Pancreas (tissue), 10 donors: ENCODE results near the gene POLR2F. TPM values are rescaled to one million over a fixed set of nuclear protein-coding genes. Genes with fewer than 3 reads are reported as not detected.

Source experiments
- ATAC-seq, 4 donors: fragments of 200-7000 bp; cut with Tn5 transposase; one replicate each; pipeline versions ENCODE4 v1.8.0 to v1.9.1; 2020; ENCODE audit warnings: mild to moderate bottlenecking in 4 of 4, moderate library complexity in 4 of 4
- DNase-seq, 6 donors: peaks; one replicate each; pipeline ENCODE4 v3.0.0-alpha.2; 2020
- FAIRE-seq: peaks from 2 replicates; lab custom pipeline; 2012; peaks lifted over from hg19 to GRCh38; lab: Jason Lieb, UNC
- H3K27ac ChIP-seq, 4 donors: fragments of 200-600 bp; sonication (generic); 1 replicate in 3 of 4; 2 replicates in 1 of 4; pipeline versions ENCODE4 v1.5.0 to v1.8.0; 2020
- H3K27me3 ChIP-seq, 4 donors: fragments of 200-600 bp; one replicate each; pipeline ENCODE4 v1.8.0; 2021
- H3K36me3 ChIP-seq, 3 donors: fragments of 200-600 bp; sonication (generic) in 1 of 3; one replicate each; pipeline versions ENCODE4 v1.5.0 to v1.8.0; 2020 to 2021
- H3K4me1 ChIP-seq, 3 donors: fragments of 200-600 bp; one replicate each; pipeline ENCODE4 v1.8.0; 2021
- H3K4me3 ChIP-seq, 4 donors: fragments of 200-600 bp; sonication (generic) in 2 of 4; one replicate each; pipeline versions ENCODE4 v1.5.0 to v1.8.0; 2020 to 2021
- H3K9me3 ChIP-seq, 4 donors: fragments of 200-600 bp; one replicate each; pipeline ENCODE4 v1.8.0; 2021
- CTCF ChIP-seq, 4 donors: fragments of 200-600 bp; sonication (generic) in 3 of 4; IDR thresholded peaks; one replicate each; pipeline versions ENCODE4 v1.5.0 to v1.8.0; 2021; ENCODE audit warnings: antibody characterized with exemption in 4 of 4
- WGBS, 2 donors: extraction: QIAGEN DNeasy Blood & Tissue Kit; methylation state at CpG; one replicate each; pipeline ENCODE4 v1.1.7; 2013; 5-methylcytosine and 5-hydroxymethylcytosine counted together
- intact Hi-C, 3 donors: fragments of 100-400 bp; cut with DNase I; formaldehyde crosslinking; loops; one replicate each; pipeline versions ENCODE4 v1.11.1 to v1.14.2; 2022
- polyA plus RNA-seq, 2 donors: library from polyadenylated mRNA; stranded (reverse); fragments of 200-250 nt; gene quantifications; one replicate each; pipeline ENCODE4 v1.2.3, GENCODE V29; 2013
- total RNA-seq, 6 donors: library from RNA; stranded (reverse); fragmentation: NEBNext Ultra II Directional in 4 of 6; extraction: Animal tissue kit (Norgen Biotek cat#: 25700) in 4 of 6; gene quantifications; one replicate each; pipeline versions ENCODE4 v1.2.1 to v1.2.4, GENCODE V29; 2021 to 2023
- donor health status: healthy with polysubstance abuse.
- donor health status: DM: no; HTN: no; CAD: no; lungs with moderate emphysema.
- donor health status: DM: no; HTN: no; CAD: no.
- donor health status: control.
- donor health status: control.
- donor health status: Bipolar disorder and iron deficiency.
- donor health status: DM: yes; HTN: yes; CAD: no.
- donor health status: DM: no; HTN: no; CAD: no.
- donor health status: DM: no; HTN: no; CAD: no.
- donor health status: DM: yes; HTN: yes; CAD: no.

The POLR2F gene
- total RNA-seq (10 to 100 TPM; 21.2 to 32.5 (median 27.7) TPM), polyA plus RNA-seq (10 to 100 TPM; 61.9 to 74.5 TPM)

DNA sequence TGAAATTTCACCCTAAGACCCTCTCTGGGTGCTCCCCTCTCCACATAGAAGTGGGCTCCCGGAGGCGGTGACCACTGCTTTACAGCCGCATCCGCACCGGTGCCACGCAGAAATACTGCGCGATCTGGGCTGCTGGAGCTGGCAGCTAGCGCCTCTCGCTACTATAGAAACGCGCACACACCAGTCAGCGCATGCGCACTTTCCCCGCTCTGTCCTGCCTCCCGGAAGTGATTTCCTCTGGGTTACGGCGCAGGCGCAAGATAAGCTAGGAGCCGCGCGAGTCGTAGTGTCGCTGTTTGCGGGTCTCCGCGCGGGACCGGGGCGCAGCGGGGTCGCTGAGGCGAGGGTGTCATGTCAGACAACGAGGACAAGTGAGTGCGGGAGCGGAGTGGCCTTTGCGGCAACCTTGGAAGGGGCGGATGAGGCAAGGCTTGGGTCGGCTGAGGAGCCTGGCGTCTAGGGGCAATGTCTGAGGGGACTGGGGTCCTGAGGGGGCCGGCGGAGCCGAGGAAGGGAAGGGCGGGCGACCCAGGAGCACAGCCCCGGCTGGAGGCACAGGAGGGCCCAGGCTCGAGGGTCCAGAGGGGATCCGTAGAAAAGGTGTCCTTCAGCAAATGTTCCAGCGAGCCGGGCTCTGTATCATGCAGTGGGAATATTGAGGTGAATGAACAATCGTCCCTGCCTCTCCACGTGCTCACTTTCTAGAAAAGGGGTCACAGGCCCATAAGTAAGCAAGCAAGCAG, at the start of gene POLR2F, which contains the start of gene C22orf23:
TSS of gene POLR2F (plus strand) at position 263 of the 743 bp plus-strand sequence. CDS start at position 352, 89 bp downstream.
TSS of gene C22orf23 (minus strand) at position 165 of the 743 bp plus-strand sequence. CDS start 452 bp downstream, outside the sequence.
- H3K27ac ChIP-seq = peak within 1 kb of the TSS in 2 of 4 donors; percentile 2 to 44
- intact Hi-C loops = no loop called here
- peak; percentile 94 to 100 (median 97) for DNase-seq
- peak; percentile 96 to 99 (median 98) for ATAC-seq
- 0% methylated on average over 51 to 52 of the region's 52 CpGs for WGBS, 2 donors
- TF ChIP-seq CTCF (IDR thresholded peaks at IDR 0.05) = no peak
- H3K4me1 ChIP-seq = peaks cover 0 to 14% (median 7%) of the 10 kb centered on the region in 3 donors
- peak within 1 kb of the TSS; percentile 56 to 98 (median 81) for H3K4me3 ChIP-seq
- no peaks in the 10 kb centered on the region for H3K27me3 ChIP-seq
- peaks cover 0 to 10% (median 0%) of the 10 kb centered on the region in 3 donors for H3K36me3 ChIP-seq
- FAIRE-seq = peak; percentile 5
- H3K9me3 ChIP-seq = no peaks in the 10 kb centered on the region

- WGBS, 2 donors = 74% methylated on average over 10 of the region's 10 CpGs
- Histone ChIP-seq H3K4me1 (no peaks in the 10 kb centered on the region), H3K27me3 (no peaks in the 10 kb centered on the region), H3K9me3 (no peaks in the 10 kb centered on the region), H3K36me3 (no peaks in the 10 kb centered on the region), H3K4me3 (no peak overlapping the region), H3K27ac (peak overlapping the region in 2 of 4 donors; percentile 70 to 72)
- no peak for TF ChIP-seq CTCF (IDR thresholded peaks at IDR 0.05)
- intact Hi-C loops = no loop called here
- FAIRE-seq (no peak), ATAC-seq (peak; percentile 6 to 68 (median 40)), DNase-seq (peak in 3 of 6 donors; percentile 35 to 62 (median 61))
Measured at GRCh38 chr22:37904572-37905533, 48.6 kb upstream of the POLR2F start.

DNA sequence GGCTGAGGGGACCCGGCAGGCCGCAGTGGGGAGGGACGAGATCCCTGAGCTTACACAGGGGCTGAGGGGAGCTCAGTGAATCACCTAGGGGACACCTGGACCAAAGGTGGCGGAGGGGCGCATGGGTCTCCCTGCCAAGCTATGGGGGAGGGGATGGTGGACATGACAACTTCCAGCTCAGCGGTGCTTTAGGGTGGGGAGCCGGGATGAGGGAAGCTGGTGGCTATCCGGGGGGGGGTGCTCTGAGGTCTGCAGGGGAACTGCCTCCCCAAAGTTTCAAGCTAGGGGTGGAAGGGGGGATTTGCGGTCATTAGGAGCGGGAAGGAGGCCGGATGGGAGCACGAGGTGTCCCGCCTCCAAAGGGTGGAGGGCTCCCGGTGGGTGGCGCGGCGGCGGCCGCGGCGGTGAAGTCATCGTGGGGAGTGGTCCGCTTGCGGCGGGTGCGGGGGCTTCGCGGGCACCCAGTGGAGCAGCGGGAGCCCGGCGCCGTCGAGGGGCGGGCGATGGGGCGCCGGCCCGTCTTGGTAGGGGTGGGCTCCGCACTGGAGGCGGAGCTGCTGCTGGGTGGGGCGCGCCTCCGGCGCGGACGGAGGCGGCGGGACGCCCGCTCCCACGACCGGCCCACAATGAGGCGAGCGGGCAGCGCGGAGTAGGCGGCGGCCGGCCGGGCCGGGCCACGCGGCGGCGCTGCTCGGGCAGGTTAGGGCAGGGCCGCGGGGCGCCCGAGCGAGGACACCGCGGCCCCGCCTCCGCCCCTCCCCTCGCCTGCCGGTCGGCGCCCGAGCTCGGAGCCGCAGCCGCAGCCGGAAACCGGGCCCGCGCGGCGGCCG, 47.8 kb upstream of the POLR2F start, which contains the start of gene MICALL1:
TSS of gene MICALL1 (plus strand) at position 764 of the 830 bp plus-strand sequence. CDS start 126 bp downstream, outside the sequence.
- H3K27ac ChIP-seq = peak within 1 kb of the TSS; percentile 1 to 72 (median 64)
- intact Hi-C loops = no loop called here
- FAIRE-seq (no peak), ATAC-seq (peak; percentile 89 to 95 (median 92)), DNase-seq (peak; percentile 74 to 92 (median 81))
- H3K27me3 ChIP-seq = no peaks in the 10 kb centered on the region
- no peaks in the 10 kb centered on the region for H3K9me3 ChIP-seq
- 6 to 10% methylated on average over 53 to 90 of the region's 90 CpGs for WGBS, 2 donors
- peak within 1 kb of the TSS; percentile 36 to 73 (median 65) for H3K4me3 ChIP-seq
- H3K36me3 ChIP-seq = no peaks in the 10 kb centered on the region
- H3K4me1 ChIP-seq = no peaks in the 10 kb centered on the region
- TF ChIP-seq CTCF (IDR thresholded peaks at IDR 0.05) = peak in 1 of 4 donors; percentile 9

DNA sequence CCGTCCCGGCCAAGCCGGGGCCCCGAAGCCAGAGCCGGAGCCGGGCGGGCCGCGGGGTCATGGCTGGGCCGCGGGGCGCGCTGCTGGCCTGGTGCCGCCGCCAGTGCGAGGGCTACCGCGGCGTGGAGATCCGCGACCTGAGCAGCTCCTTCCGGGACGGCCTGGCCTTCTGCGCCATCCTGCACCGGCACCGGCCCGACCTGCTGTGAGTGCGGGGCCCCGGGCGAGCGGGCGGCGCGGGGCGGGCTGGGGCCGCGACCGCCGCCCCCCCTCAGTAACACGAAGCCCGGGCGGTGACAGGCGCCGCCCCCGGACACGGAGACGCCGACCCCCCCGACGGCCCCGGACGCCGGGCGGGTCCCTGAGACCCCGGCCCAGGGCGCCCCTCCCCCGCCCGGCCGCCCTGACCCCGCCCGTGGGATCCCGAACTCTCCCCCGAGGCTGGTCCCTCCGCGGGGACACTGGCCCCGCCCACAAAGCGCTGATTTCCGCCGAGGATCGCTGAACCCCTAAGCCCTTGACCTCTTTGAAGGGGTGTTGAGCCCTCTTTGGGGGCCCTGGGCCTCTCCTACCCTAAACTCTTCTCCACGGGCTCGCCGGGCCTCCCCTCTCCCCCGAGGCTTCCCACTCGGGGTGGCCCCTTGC, 47.0 kb upstream of the POLR2F start:
- Histone ChIP-seq H3K4me1 (no peaks in the 10 kb centered on the region), H3K4me3 (peak overlapping the region; percentile 36 to 73 (median 65)), H3K27ac (peak overlapping the region; percentile 1 to 58 (median 40)), H3K9me3 (no peaks in the 10 kb centered on the region), H3K27me3 (no peaks in the 10 kb centered on the region), H3K36me3 (no peaks in the 10 kb centered on the region)
- intact Hi-C loops = no loop called here
- WGBS, 2 donors = 0 to 1% methylated on average over 54 to 75 of the region's 75 CpGs
- no peak for TF ChIP-seq CTCF (IDR thresholded peaks at IDR 0.05)
- FAIRE-seq = no peak
- peak in 3 of 4 donors; percentile 7 to 38 (median 26) for ATAC-seq
- peak in 3 of 6 donors; percentile 69 to 72 (median 69) for DNase-seq
